GM23338 (cell line): Measurements from ENCODE around the gene KIF20B.

Source experiments
- CREB1 ChIP-seq: fragments of 250-450 bp; sonication (Bioruptor Pico); IDR thresholded peaks from 2 replicates; pipeline ENCODE4 v1.5.0; 2020; ENCODE audit warnings: low read depth, mild to moderate bottlenecking, moderate library complexity
- CTCF ChIP-seq, 2 experiments: fragments of 200-600 bp in 1 of 2; sonication (generic) in 1 of 2; conservative IDR thresholded peaks; 2 replicates each; pipeline versions ENCODE4 v1.5.1 to v1.6.1; 2016 to 2017; ENCODE audit warnings: antibody characterized with exemption in 2 of 2, low read depth in 2 of 2, mild to moderate bottlenecking in 2 of 2, moderate library complexity in 1 of 2
- EZH2 ChIP-seq: fragments of 200-600 bp; sonication (generic); IDR thresholded peaks from one replicate; pipeline ENCODE4 v1.8.0; 2017; ENCODE audit warnings: antibody characterized with exemption, mild to moderate bottlenecking, low read depth; ENCODE audit not compliant: unreplicated experiment
- EZH2phosphoT487 ChIP-seq: fragments of 200-600 bp; sonication (generic); IDR thresholded peaks from one replicate; pipeline ENCODE4 v1.8.1; 2018; ENCODE audit warnings: antibody characterized with exemption; ENCODE audit not compliant: unreplicated experiment
- POLR2AphosphoS5 ChIP-seq: IDR thresholded peaks from 2 replicates; pipeline ENCODE4 v1.6.1; 2016; ENCODE audit warnings: antibody characterized with exemption, low read depth
- REST ChIP-seq: IDR thresholded peaks from one replicate; pipeline ENCODE4 v1.6.1; 2018; ENCODE audit warnings: antibody characterized with exemption; ENCODE audit not compliant: unreplicated experiment
- STAT1 ChIP-seq: IDR thresholded peaks from one replicate; pipeline ENCODE4 v1.6.1; 2016; ENCODE audit warnings: antibody characterized with exemption; ENCODE audit not compliant: unreplicated experiment
- ZNF114 ChIP-seq: fragments of 250-450 bp; sonication (Bioruptor Pico); IDR thresholded peaks from 2 replicates; pipeline ENCODE4 v1.5.0; 2020; ENCODE audit warnings: mild to moderate bottlenecking, moderate library complexity

GRCh38 chr10:89659143-89660131 lies 42.0 kb upstream of the KIF20B start:
- no peak for TF ChIP-seq CTCF (conservative IDR thresholded peaks at IDR 0.05; ENCODE audit: low read depth in 2 of 2)
- no peak for TF ChIP-seq REST
- TF ChIP-seq ZNF114: no peak
- no peak for TF ChIP-seq EZH2
- TF ChIP-seq POLR2AphosphoS5: no peak
- TF ChIP-seq STAT1: no peak
- no peak for TF ChIP-seq EZH2phosphoT487
- no peak for TF ChIP-seq CREB1
